ENCODE results near the gene MAD1L1. TPM values are rescaled to one million over a fixed set of nuclear protein-coding genes. Genes with fewer than 3 reads are reported as not detected.

Gene MAD1L1
- total RNA-seq, 1 donor from 2014 or later, result 59.6 TPM

DNA sequence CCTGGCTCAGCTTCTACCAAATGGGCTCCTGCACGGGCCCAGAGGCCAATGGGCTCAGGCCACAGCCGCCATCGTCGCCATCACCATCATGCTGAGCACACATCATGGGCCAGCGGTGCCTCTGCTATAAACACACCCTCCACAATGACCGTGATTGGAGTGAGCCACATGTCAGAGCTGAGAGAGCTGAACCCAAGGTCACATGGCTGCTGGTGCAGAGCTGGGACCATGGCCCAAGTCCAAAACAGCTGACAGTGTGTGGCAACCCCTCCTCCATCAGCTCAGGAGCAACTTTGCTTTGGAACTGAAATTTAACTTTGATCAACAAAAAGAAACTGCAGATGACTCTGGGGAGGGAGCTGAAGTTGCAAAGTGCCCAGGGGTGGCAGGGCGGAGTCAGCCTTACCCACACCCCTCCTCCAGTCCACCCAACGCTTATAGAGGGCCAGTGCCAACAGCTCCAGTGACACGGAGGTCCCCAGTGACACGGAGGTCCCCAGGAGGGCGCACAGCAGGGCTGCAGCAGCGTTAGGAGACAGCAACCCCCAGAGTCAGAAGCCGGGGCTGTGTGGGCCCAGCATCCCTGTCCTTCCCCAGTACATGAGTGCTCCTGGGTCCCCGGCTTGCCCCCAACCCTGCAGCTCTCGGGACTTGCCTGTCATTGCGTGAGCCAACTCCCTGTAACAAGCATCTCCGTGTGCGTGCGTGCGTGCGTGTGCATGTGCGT lies 313.0 kb downstream of the MAD1L1 start:
- no peak overlapping the region for H3K27ac ChIP-seq
- no peak overlapping the region for H3K4me3 ChIP-seq
- no peaks in the 10 kb centered on the region for H3K36me3 ChIP-seq
- intact Hi-C loops (cut with DNase I), result no loop called here
- H3K9me3 ChIP-seq, result no peaks in the 10 kb centered on the region
- no peaks in the 10 kb centered on the region for H3K27me3 ChIP-seq
- TF ChIP-seq, protein P1, sequence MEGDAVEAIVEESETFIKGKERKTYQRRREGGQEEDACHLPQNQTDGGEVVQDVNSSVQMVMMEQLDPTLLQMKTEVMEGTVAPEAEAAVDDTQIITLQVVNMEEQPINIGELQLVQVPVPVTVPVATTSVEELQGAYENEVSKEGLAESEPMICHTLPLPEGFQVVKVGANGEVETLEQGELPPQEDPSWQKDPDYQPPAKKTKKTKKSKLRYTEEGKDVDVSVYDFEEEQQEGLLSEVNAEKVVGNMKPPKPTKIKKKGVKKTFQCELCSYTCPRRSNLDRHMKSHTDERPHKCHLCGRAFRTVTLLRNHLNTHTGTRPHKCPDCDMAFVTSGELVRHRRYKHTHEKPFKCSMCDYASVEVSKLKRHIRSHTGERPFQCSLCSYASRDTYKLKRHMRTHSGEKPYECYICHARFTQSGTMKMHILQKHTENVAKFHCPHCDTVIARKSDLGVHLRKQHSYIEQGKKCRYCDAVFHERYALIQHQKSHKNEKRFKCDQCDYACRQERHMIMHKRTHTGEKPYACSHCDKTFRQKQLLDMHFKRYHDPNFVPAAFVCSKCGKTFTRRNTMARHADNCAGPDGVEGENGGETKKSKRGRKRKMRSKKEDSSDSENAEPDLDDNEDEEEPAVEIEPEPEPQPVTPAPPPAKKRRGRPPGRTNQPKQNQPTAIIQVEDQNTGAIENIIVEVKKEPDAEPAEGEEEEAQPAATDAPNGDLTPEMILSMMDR (IDR thresholded peaks at IDR 0.05), result no peak
- H3K4me1 ChIP-seq, result no peaks in the 10 kb centered on the region
- DNase-seq (ENCODE audit: low spot score in 2 of 2), result no peak

DNA sequence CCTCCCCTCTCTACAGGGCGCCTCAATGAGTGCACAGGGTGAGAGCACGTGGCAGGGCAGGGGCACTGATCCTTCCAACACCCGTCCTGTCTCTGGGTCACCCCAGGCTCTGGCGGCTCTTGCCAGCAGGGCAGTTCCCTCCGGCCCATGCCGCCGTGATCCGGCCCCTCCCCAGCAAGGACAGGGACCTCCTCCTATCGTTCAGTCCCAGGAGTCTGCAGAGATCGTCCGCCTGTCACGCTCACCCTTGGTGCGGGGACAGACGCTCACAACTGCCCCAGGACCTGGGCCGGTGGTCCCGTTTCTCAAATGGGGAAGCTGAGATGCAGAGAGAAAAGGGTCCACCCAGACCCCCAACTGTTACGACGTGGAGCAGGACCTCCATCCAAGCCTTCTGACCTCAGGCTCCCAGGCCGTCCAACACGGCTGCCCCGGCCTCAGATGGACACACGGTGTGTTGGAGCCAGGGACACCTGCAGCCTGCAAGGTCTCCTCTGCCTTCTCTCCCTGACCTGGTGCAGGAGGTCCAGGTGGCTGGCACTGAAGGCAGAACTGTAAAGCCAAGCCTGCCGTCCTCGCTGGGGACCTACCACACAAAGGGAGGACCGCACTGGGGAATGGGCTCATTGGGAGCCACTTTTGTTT lies 313.7 kb downstream of the MAD1L1 start:
- H3K27me3 ChIP-seq, result no peaks in the 10 kb centered on the region
- H3K27ac ChIP-seq, result no peak overlapping the region
- TF ChIP-seq, protein P1 (IDR thresholded peaks at IDR 0.05), result no peak
- H3K9me3 ChIP-seq, result no peaks in the 10 kb centered on the region
- intact Hi-C loops (cut with DNase I), result no loop called here
- H3K4me1 ChIP-seq, result no peaks in the 10 kb centered on the region
- DNase-seq (ENCODE audit: low spot score in 2 of 2), result no peak
- no peaks in the 10 kb centered on the region for H3K36me3 ChIP-seq
- no peak overlapping the region for H3K4me3 ChIP-seq

DNA sequence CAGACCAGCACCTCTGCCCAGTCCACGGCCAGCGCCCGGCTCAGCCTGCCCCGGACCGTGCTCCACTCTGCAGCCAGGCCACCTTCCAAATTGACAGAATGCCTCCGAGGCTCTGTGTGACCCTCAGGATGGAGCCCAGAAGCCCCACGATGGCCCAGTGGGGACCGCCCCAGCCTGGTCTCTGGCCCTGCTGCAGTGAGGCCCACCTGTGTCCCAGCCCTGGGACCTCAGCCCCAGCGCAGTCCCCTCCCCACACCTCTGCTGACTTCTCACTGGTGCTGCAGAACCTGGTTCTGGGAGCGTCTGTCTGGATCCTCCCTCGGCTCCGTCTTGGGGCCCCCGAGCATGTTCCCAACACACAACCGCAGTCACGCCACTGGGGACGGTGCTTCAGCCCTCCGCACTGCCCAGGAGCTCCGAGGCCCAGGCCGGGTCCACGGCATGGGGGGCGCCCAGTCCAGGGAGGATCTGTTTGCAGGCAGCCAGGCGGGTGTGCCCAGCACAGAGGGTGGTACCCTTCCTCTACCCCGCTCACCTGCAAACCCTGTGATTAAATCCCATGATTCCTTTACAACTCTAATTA lies 314.6 kb downstream of the MAD1L1 start:
- H3K4me3 ChIP-seq, result no peak overlapping the region
- H3K27ac ChIP-seq, result no peak overlapping the region
- no peaks in the 10 kb centered on the region for H3K27me3 ChIP-seq
- intact Hi-C loops (cut with DNase I), result no loop called here
- TF ChIP-seq, protein P1 (IDR thresholded peaks at IDR 0.05), result no peak
- no peak for DNase-seq (ENCODE audit: low spot score in 2 of 2)
- no peaks in the 10 kb centered on the region for H3K36me3 ChIP-seq
- H3K4me1 ChIP-seq, result peaks cover 0 to under 1% of the 10 kb centered on the region in 2 donors
- H3K9me3 ChIP-seq, result no peaks in the 10 kb centered on the region

DNA sequence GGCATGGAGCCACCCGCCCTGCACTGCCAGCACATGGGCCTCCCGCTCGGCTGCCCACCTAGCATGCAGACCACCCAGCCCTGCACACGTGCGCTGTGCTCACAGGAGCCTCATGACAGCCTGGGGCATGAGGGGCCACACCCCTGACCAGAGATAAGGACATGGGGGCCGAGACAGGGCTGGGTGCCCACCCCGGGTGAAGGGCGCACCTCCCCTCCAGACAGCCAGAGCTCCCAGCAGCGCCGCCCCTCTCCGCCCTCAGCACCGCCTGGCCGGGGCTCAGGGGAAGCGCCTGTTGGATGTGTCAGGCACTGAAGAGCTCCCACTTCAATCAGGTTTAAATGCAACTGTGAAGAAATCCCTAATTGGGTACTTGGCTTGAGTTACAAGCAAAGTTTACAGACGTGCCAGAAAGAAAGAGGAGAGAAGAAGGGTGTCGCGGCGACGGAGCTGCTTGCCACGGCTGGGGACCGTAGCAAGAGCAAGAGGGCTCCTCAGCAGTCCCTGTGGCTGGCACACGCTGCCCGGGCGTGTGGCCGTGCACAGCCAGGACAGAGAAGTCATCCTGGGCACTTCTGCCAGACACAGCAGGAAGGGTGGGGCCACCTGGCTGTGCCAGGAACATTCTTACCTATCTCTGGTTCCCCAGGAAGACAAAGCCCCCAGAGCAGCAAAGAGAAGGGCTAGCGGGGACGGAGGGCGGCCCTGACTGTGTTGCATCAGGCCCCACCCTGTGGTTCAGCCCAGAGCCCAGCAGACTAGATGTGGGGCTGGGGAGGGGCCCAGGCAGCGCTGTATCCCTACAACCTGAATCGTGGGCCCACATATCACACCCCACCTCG lies 315.3 kb downstream of the MAD1L1 start:
- peaks cover 0 to 7% of the 10 kb centered on the region in 2 donors for H3K4me1 ChIP-seq

GRCh38 chr7:1916601-1916970 lies 316.2 kb downstream of the MAD1L1 start:
- Histone ChIP-seq H3K4me1 (peaks cover 0 to 8% of the 10 kb centered on the region in 2 donors), H3K4me3 (no peak overlapping the region), H3K27me3 (no peaks in the 10 kb centered on the region), H3K36me3 (no peaks in the 10 kb centered on the region), H3K9me3 (no peaks in the 10 kb centered on the region), H3K27ac (no peak overlapping the region)
- intact Hi-C loops (cut with DNase I), result no loop called here
- no peak for DNase-seq (ENCODE audit: low spot score in 2 of 2)
- TF ChIP-seq, protein P1 (IDR thresholded peaks at IDR 0.05), result no peak

More for the DNA sequence above, 315.3 kb downstream of the MAD1L1 start:
- DNase-seq (ENCODE audit: low spot score in 2 of 2), result no peak
- no peaks in the 10 kb centered on the region for H3K9me3 ChIP-seq
- no peak overlapping the region for H3K27ac ChIP-seq
- no peak overlapping the region for H3K4me3 ChIP-seq
- intact Hi-C loops (cut with DNase I), result no loop called here
- TF ChIP-seq, protein P1 (IDR thresholded peaks at IDR 0.05), result no peak
- H3K27me3 ChIP-seq, result no peaks in the 10 kb centered on the region
- H3K36me3 ChIP-seq, result no peaks in the 10 kb centered on the region

Measured in ascending aorta (tissue), 2 donors.